ENCODE results near the gene EIF2B2.

EIF2B2 gene

DNA sequence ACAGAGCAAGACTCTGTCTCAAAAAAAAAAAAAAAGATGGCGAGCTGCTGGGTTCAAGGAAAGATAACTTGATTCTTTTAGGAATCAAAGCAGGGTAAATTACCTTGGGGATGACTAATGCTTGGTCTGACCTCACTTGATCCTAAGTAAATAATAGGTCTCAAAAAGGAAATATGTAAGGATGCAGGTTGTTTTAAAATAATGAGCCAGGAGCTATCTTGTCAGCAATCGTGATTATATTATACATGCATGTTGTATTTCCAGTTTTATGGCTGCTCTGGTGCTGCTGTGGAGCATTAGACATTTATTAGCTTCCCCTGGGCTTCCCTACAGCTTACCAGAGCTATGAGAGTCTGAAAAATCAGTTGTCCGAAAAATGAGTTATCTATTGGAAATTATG lies 2.6 kb downstream of the EIF2B2 start:
- no peaks in the 10 kb centered on the region for H3K27me3 Mint-ChIP-seq
- peaks cover 53% of the 10 kb centered on the region for H3K4me1 Mint-ChIP-seq
- H3K9me3 Mint-ChIP-seq, result no peaks in the 10 kb centered on the region
- peaks cover 20% of the 10 kb centered on the region for H3K36me3 Mint-ChIP-seq
- H3K4me3 Mint-ChIP-seq, result peak overlapping the region; percentile 55
- H3K27ac Mint-ChIP-seq, result peak overlapping the region; percentile 35

DNA sequence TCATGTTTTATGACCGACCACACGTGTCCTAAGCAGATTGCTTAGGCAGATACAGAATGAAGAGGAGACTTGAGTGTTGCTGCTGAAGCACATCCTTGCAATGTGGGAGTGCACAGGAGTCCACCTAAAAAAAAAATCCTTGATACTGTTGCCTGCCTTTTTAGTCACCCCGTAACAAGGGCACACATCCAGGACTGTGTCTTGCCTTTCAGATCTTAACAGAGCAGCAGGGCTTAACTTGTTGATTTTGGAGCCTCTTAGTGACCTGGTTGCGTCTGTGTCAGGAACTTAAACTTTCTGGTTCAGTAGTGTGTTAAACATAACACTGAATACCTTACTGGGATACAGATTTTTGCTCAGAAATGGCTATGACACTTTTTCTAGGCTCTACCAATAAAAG lies 6.5 kb downstream of the EIF2B2 start:
- Mint-ChIP-seq H3K4me1 (peaks cover 48% of the 10 kb centered on the region), H3K36me3 (peaks cover 14% of the 10 kb centered on the region), H3K27me3 (no peaks in the 10 kb centered on the region), H3K27ac (no peak overlapping the region), H3K9me3 (no peaks in the 10 kb centered on the region), H3K4me3 (no peak overlapping the region)

DNA sequence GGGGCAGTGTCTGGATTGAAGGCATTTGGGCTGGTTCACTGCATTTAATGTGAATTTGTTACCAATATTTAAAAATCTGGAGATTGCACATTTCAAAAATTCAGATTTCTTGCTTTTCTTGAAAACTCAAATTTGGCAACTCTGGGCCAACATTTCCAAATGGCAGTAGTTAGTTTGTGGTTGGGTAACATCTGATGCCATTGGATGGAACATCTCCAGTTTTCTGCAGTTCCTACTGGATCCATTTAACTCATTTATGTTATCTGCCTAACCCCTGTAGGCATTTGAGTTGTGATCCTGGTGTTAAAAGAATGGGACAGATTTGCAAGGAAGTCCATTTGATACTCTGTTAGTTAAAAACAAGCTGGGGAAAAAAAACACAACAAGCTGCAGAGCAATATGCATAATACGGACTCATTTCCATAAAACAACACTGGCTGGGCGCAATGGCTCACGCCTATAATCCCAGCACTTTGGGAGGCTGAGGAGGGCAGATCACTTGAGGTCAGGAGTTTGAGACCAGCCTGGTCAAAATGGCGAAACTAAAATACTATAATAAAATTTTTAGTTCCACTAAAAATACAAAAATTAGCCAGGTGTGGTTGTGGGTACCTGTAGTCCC lies 7.9 kb downstream of the EIF2B2 start:
- H3K36me3 Mint-ChIP-seq, result peaks cover 11% of the 10 kb centered on the region
- no peak overlapping the region for H3K27ac Mint-ChIP-seq
- no peak overlapping the region for H3K4me3 Mint-ChIP-seq
- no peaks in the 10 kb centered on the region for H3K27me3 Mint-ChIP-seq
- no peaks in the 10 kb centered on the region for H3K9me3 Mint-ChIP-seq
- peaks cover 34% of the 10 kb centered on the region for H3K4me1 Mint-ChIP-seq

DNA sequence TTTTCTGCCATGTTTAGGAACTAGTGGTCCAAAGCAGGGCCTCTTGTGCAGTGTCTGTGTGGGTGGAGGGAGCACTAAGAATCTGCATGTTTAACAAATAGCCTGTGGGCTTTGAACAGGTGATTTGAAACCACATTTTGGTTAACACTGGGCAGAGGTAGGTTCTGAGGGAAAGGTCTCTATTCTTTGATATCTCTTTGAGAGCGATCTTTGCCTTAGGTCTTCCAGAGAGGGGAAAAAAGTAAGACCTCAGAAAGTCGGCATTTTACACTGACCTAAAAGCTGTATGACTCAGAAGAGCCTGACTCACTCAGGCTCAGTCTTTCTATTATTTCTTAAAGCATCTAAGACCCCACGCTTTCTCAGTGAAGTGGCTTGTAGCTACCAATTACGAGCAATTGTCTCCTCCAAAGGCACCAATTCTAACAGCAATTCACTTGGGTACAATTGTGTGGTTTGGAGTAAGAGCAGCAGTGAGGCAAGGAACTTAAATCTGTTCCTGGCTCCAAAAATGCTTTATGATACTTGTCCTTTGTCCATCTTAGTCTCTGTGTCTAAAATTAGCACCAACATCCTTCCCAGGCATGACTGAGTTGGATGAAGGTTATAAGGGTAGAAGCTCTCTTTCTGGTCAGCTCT lies 8.8 kb downstream of the EIF2B2 start:
- Mint-ChIP-seq H3K4me3 (no peak overlapping the region), H3K27ac (peak overlapping the region; percentile 70), H3K4me1 (peaks cover 28% of the 10 kb centered on the region), H3K36me3 (peaks cover 9% of the 10 kb centered on the region), H3K9me3 (no peaks in the 10 kb centered on the region), H3K27me3 (no peaks in the 10 kb centered on the region)

DNA sequence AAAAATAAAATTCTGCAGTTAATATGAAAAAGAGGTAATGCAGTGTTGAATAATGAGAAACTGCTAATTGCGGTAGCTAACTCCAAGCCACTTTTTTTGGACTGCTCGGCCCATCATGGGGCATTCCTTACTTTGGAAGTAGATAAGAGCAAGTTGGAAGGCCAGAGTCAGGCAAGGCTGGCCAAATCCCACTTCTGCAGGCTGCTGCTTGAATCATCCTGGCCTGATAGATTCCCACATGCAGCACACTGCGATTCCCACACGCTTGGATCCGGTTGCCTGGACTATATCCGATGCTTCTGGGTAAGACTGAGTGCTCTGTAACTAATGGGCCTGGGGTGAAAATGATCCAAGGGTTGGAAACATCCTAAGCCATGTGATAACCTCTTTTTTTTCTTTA lies 10.6 kb downstream of the EIF2B2 start:
- H3K27me3 Mint-ChIP-seq, result no peaks in the 10 kb centered on the region
- H3K4me1 Mint-ChIP-seq, result peaks cover 13% of the 10 kb centered on the region
- H3K4me3 Mint-ChIP-seq, result no peak overlapping the region
- peaks cover 3% of the 10 kb centered on the region for H3K36me3 Mint-ChIP-seq
- no peaks in the 10 kb centered on the region for H3K9me3 Mint-ChIP-seq
- peak overlapping the region; percentile 52 for H3K27ac Mint-ChIP-seq

DNA sequence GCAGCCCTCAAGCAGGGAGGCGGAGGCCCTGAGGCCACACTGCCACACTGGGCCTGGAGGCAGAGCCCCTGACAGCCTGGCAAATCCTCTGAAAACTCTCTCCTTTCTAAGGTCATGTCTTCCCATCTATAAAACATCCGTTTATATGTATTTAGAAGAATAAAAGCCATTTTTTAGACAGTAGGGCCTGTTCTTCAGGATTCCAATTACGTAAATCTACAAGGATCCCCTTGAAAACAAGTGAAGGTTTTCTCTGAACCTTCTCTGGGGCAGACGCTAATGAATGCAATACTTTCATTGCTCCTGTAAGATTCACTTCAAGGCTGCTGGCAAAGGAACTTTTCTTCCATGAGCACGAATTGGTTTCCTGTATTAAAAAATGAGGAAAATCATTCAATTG lies 12.8 kb downstream of the EIF2B2 start:
- no peaks in the 10 kb centered on the region for H3K27me3 Mint-ChIP-seq
- H3K9me3 Mint-ChIP-seq, result no peaks in the 10 kb centered on the region
- no peak overlapping the region for H3K4me3 Mint-ChIP-seq
- H3K4me1 Mint-ChIP-seq, result peaks cover 10% of the 10 kb centered on the region
- H3K27ac Mint-ChIP-seq, result no peak overlapping the region
- peaks cover 5% of the 10 kb centered on the region for H3K36me3 Mint-ChIP-seq

DNA sequence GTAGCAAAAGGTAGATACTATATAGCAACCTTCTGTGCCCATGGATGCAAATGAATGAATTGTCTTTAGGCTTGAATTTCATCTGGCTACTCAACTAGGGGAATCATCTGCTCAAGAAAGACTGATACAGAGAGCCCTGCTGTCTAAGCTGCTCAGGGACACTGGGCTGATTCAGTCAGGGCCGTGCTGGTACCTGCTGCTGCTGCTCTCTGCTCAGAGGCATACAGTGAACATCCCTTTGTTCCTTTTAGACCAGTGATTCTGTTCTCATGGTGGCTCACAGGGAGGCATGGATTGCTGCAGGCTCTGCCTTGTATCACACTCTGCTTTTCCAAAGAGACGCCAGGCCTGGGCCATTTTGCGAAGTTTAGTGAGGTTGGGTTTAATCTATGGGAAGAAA lies 14.1 kb downstream of the EIF2B2 start:
- no peak overlapping the region for H3K27ac Mint-ChIP-seq

DNA sequence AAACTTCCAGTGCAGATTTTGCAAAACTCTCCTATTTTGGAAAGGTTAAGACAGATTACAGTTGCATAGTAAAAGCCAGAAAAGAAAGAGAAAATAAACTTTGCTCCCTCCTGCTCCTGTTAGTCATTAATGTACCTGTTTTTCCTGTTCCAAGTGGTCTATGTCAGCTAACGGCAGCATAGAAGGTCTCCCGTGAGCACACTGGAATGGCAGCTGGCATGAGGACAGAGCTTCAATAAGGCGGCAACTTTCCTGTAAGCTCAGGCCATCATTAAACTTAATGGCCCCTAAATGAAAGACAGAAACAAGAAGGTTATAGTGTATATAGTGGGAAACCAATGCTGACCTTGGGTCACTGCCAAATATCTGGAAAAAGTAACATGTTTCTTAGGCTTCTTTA lies 16.0 kb downstream of the EIF2B2 start:
- peaks cover 10% of the 10 kb centered on the region for H3K36me3 Mint-ChIP-seq
- no peaks in the 10 kb centered on the region for H3K9me3 Mint-ChIP-seq
- no peaks in the 10 kb centered on the region for H3K27me3 Mint-ChIP-seq
- no peak overlapping the region for H3K27ac Mint-ChIP-seq
- no peak overlapping the region for H3K4me3 Mint-ChIP-seq
- H3K4me1 Mint-ChIP-seq, result no peaks in the 10 kb centered on the region

More for the DNA sequence above, 14.1 kb downstream of the EIF2B2 start:
- Mint-ChIP-seq H3K36me3 (peaks cover 5% of the 10 kb centered on the region), H3K4me3 (no peak overlapping the region), H3K27me3 (no peaks in the 10 kb centered on the region), H3K9me3 (no peaks in the 10 kb centered on the region), H3K4me1 (peaks cover 3% of the 10 kb centered on the region)

DNA sequence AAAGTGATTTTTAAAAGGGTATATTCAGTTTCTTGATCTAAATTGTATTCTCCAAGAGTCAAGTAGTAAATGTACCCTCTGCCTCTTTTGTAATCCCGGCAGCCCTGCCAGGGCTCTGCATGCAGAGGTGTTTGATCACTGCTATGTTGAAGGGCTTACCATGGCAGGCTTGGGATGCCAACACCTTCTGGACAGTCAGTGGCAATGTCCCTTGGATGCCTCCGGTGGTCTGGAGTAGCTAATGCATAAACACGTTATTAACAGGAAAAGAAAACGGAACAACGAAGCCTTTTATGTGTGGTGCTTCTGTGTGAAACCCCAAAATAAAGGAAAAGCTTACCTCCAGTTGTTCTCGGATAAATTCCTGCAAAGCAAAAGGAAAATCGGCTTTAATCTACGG lies 19.9 kb downstream of the EIF2B2 start:
- Mint-ChIP-seq H3K27ac (no peak overlapping the region), H3K4me1 (no peaks in the 10 kb centered on the region), H3K36me3 (peaks cover 10% of the 10 kb centered on the region), H3K9me3 (no peaks in the 10 kb centered on the region), H3K4me3 (no peak overlapping the region), H3K27me3 (no peaks in the 10 kb centered on the region)

DNA sequence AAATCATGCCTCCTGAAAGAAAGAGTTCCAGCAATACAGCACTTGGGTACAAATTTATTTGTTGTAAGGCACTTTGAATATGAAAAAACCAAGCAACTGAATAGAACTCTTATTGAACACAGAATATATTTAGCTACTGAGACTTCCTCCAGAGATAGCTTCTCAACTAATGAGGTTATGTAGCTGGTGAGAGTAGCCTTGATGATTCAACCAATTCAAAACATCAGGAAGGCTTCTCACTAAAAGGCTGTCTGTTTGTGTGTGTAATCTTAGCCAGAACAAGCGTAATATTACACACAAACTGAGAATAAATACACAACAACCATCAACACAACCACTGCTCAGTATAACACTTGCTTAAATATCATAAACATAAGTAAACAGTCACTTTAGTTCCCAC lies 20.4 kb downstream of the EIF2B2 start:
- H3K36me3 Mint-ChIP-seq, result peaks cover 12% of the 10 kb centered on the region
- no peaks in the 10 kb centered on the region for H3K27me3 Mint-ChIP-seq
- no peak overlapping the region for H3K4me3 Mint-ChIP-seq
- no peaks in the 10 kb centered on the region for H3K9me3 Mint-ChIP-seq
- H3K4me1 Mint-ChIP-seq, result no peaks in the 10 kb centered on the region
- H3K27ac Mint-ChIP-seq, result no peak overlapping the region

DNA sequence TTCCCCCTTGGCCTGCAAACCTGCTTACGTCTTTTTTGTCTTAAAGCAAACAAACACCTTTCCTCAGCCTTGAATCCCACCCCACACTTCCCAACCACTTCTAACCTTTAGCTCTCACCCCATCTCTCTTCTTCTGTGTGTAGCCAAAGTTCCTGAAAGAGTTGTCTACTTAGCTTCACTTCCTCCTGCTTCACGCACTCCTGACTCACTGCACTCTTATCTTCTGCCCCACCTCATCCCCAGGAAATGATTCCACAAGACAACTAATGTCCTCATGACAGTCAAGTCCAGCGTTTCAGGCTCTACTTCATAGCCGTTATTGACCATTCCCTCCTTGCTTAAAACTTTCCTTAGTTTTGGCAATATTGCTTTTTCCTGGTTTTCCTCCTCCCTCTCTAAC lies 22.4 kb downstream of the EIF2B2 start:
- Mint-ChIP-seq H3K27me3 (no peaks in the 10 kb centered on the region), H3K36me3 (peaks cover 8% of the 10 kb centered on the region), H3K4me1 (no peaks in the 10 kb centered on the region), H3K27ac (no peak overlapping the region), H3K9me3 (no peaks in the 10 kb centered on the region), H3K4me3 (no peak overlapping the region)

DNA sequence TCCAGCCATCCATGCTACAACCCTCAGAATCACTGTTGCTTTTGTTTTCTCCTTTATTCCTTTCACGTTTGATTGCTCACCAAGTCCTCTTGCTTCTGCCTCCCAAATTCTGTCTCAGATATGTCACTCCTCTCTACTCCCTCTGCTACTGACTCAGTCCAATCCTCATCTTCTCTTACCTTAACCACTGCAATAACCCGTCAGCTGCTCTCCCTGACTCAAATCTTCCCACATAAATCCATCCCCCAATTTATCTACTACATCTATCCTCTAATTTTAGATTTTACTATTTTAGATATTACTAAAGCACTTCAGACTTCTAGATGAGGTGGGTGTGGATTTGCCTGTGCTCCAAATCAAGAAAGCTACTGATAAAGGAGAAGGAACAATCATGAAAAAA lies 23.2 kb downstream of the EIF2B2 start:
- H3K4me3 Mint-ChIP-seq, result no peak overlapping the region
- peaks cover 13% of the 10 kb centered on the region for H3K36me3 Mint-ChIP-seq
- H3K27me3 Mint-ChIP-seq, result no peaks in the 10 kb centered on the region
- no peaks in the 10 kb centered on the region for H3K9me3 Mint-ChIP-seq
- no peak overlapping the region for H3K27ac Mint-ChIP-seq
- no peaks in the 10 kb centered on the region for H3K4me1 Mint-ChIP-seq

DNA sequence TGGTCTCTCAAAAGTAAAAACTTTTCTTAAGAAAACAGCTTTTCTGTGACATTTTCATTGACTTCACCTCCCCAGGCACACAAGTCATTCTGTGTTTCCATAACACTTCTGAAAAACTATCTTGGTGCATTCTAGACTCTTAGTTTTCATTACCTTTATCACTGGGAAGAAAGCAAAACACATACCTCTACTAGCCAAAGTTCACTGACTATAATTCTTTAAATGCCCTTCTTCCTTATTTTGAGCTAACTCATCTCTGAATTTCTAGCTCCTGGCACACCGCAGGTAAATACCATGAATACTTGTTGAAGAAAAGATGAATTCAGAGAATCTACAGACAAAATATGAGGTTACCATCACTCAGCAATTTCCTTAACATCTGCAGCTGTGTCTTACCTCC lies 27.4 kb downstream of the EIF2B2 start:
- Mint-ChIP-seq H3K4me3 (no peak overlapping the region), H3K27ac (no peak overlapping the region), H3K27me3 (no peaks in the 10 kb centered on the region), H3K36me3 (peaks cover 16% of the 10 kb centered on the region), H3K9me3 (no peaks in the 10 kb centered on the region), H3K4me1 (no peaks in the 10 kb centered on the region)

DNA sequence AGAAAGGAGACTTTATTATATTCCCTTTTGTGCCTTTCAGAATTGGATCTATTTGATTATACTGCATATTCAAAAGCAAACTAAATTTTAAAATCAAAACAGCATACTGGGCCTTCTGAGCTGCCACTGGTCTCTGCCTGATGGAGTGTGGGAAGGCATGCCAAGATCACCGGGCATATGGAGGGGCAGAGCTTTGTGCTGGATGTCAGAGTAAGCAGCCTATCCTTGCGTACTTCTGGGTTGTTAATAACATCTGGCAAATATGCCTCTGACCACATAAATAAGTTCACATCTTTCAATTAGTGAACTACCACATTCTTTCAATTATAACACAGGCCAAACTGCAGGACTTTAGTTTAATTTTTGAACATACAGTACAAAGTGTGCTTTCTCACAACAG lies 30.2 kb downstream of the EIF2B2 start:
- Mint-ChIP-seq H3K27ac (no peak overlapping the region), H3K27me3 (no peaks in the 10 kb centered on the region), H3K9me3 (no peaks in the 10 kb centered on the region), H3K36me3 (peaks cover 19% of the 10 kb centered on the region), H3K4me1 (no peaks in the 10 kb centered on the region), H3K4me3 (no peak overlapping the region)

DNA sequence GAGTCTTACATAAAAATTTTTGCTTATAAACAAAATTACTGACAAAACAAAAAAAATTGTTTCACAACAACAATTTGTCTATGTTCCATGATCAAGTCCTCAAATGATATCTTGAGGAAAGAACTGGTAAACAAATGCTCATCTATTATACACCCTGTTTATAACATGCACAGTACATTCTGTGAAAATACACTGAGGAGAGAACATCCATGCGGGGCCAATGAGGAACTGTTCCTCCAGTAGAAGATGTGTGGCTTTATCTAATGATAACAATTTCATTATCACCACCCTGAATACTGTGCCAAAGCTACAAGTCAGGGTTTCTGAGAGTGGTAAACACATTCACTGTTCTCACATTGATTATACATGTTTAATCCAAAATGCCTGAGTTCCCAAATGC lies 37.8 kb downstream of the EIF2B2 start:
- Mint-ChIP-seq H3K4me3 (no peak overlapping the region), H3K27ac (no peak overlapping the region), H3K36me3 (peaks cover 10% of the 10 kb centered on the region), H3K27me3 (no peaks in the 10 kb centered on the region), H3K9me3 (no peaks in the 10 kb centered on the region), H3K4me1 (peaks cover 18% of the 10 kb centered on the region)

DNA sequence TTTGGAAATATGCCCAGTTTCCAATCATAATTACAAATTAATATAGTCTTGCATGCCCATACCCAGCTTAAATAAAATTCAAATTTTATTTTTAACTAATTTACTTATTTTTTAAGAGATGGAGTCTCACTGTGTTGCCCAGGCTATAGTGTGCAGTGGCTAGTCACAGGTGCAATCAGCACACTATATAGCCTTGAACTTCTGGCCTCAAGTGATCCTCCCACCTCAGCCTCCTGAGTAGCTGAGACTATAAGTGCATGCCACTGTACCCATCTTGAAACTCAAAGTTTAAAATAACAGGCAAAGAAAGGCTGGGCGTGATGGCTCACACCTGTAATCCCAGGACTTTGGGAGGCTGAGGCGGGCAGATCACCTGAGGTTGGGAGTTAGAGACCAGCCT lies 38.2 kb downstream of the EIF2B2 start:
- Mint-ChIP-seq H3K9me3 (no peaks in the 10 kb centered on the region), H3K27me3 (no peaks in the 10 kb centered on the region), H3K36me3 (peaks cover 12% of the 10 kb centered on the region), H3K27ac (no peak overlapping the region), H3K4me1 (peaks cover 23% of the 10 kb centered on the region), H3K4me3 (no peak overlapping the region)

DNA sequence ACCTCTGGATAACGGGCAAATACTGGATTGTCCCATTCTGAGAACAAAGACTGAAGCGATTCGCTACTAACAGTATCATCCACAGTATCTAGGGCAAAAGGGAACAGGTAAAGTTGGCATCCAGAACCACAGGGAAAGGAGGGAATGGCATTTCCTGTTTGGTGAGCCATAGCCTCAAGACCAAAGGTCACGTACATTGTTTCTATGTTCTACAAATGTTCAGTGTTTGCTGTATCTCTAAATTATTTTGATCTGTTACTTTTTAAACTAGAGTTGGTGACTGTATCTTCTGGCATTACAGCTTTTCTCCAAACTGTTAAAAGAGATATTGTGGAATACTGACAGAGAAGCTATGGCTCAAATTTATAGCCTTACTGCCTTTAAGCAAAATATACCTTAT lies 38.9 kb downstream of the EIF2B2 start:
- Mint-ChIP-seq H3K27ac (no peak overlapping the region), H3K36me3 (peaks cover 12% of the 10 kb centered on the region), H3K9me3 (no peaks in the 10 kb centered on the region), H3K4me3 (no peak overlapping the region), H3K27me3 (no peaks in the 10 kb centered on the region), H3K4me1 (peaks cover 29% of the 10 kb centered on the region)

Measured in activated naive CD4-positive, alpha-beta T cell treated with anti-CD3 and anti-CD28 coated beads, Interleukin-2, amount 50 U/mL, for 24 hours (primary cell).